H7 (cell line): ENCODE results near the gene SPSB4. TPM values are rescaled to one million over a fixed set of nuclear protein-coding genes. Genes with fewer than 3 reads are reported as not detected.

ENCODE experiments used
- DNase-seq: peaks from one replicate; pipeline ENCODE4 v3.0.0; 2012
- H3K27me3 ChIP-seq: 2 replicates; pipeline ENCODE4 v1.6.0; 2011; ENCODE audit warnings: mild to moderate bottlenecking, low read length; ENCODE audit not compliant: control insufficient read depth, insufficient read depth
- H3K36me3 ChIP-seq: replicated peaks from 2 replicates; pipeline ENCODE4 v1.5.1; 2011; ENCODE audit warnings: low read length; ENCODE audit not compliant: control insufficient read depth, insufficient read depth
- H3K4me3 ChIP-seq: 2 replicates; pipeline ENCODE4 v1.5.1; 2011; ENCODE audit warnings: low read depth, mild to moderate bottlenecking, control low read depth, low read length, moderate library complexity; ENCODE audit not compliant: insufficient read depth
- total RNA-seq: library from RNA; depleted of rRNA; stranded (reverse); fragments of >200 nt; shearing (Covaris generic); gene quantifications from 2 replicates; pipeline ENCODE4 v1.2.3, GENCODE V29; 2014

Gene SPSB4
- total RNA-seq, 1 experiment from 2014 or later, result 35.6 TPM

GRCh38 chr3:141150081-141150830 lies 99.1 kb downstream of the SPSB4 start:
- peak; percentile 50 for DNase-seq
- Histone ChIP-seq H3K4me3 (no peak overlapping the region), H3K36me3 (no peaks in the 10 kb centered on the region), H3K27me3 (no peaks in the 10 kb centered on the region)

GRCh38 chr3:141150931-141151330 lies 99.8 kb downstream of the SPSB4 start:
- no peaks in the 10 kb centered on the region for H3K36me3 ChIP-seq
- DNase-seq, result no peak
- no peak overlapping the region for H3K4me3 ChIP-seq
- H3K27me3 ChIP-seq, result no peaks in the 10 kb centered on the region

- Histone ChIP-seq H3K27me3 (no peaks in the 10 kb centered on the region), H3K36me3 (no peaks in the 10 kb centered on the region), H3K4me3 (no peak overlapping the region)
- DNase-seq, result no peak
Observed at GRCh38 chr3:141151439-141151838, 100.3 kb downstream of the SPSB4 start.

- no peak overlapping the region for H3K4me3 ChIP-seq
- H3K36me3 ChIP-seq, result no peaks in the 10 kb centered on the region
- no peak for DNase-seq
- no peaks in the 10 kb centered on the region for H3K27me3 ChIP-seq
Observed at GRCh38 chr3:141152130-141152529, 101.0 kb downstream of the SPSB4 start.

GRCh38 chr3:141152801-141153678 lies 101.9 kb downstream of the SPSB4 start:
- Histone ChIP-seq H3K36me3 (no peaks in the 10 kb centered on the region), H3K4me3 (no peak overlapping the region), H3K27me3 (no peaks in the 10 kb centered on the region)
- DNase-seq, result no peak

- H3K4me3 ChIP-seq, result no peak overlapping the region
- no peaks in the 10 kb centered on the region for H3K27me3 ChIP-seq
- DNase-seq, result no peak
- no peaks in the 10 kb centered on the region for H3K36me3 ChIP-seq
Observed at GRCh38 chr3:141153679-141153966, 102.5 kb downstream of the SPSB4 start.

- H3K36me3 ChIP-seq, result no peaks in the 10 kb centered on the region
- no peak for DNase-seq
- H3K27me3 ChIP-seq, result no peaks in the 10 kb centered on the region
Observed at GRCh38 chr3:141164852-141165251, 113.7 kb downstream of the SPSB4 start.

GRCh38 chr3:141167681-141168080 lies 116.5 kb downstream of the SPSB4 start:
- Histone ChIP-seq H3K36me3 (no peaks in the 10 kb centered on the region), H3K27me3 (no peaks in the 10 kb centered on the region), H3K4me3 (no peak overlapping the region)
- no peak for DNase-seq

More at GRCh38 chr3:141164852-141165251, 113.7 kb downstream of the SPSB4 start:
- no peak overlapping the region for H3K4me3 ChIP-seq

GRCh38 chr3:141170678-141171295 lies 119.6 kb downstream of the SPSB4 start:
- no peak overlapping the region for H3K4me3 ChIP-seq
- no peak for DNase-seq
- H3K36me3 ChIP-seq, result no peaks in the 10 kb centered on the region
- H3K27me3 ChIP-seq, result no peaks in the 10 kb centered on the region

GRCh38 chr3:141174674-141175073 lies 123.5 kb downstream of the SPSB4 start:
- DNase-seq, result no peak
- no peaks in the 10 kb centered on the region for H3K36me3 ChIP-seq
- H3K4me3 ChIP-seq, result no peak overlapping the region
- no peaks in the 10 kb centered on the region for H3K27me3 ChIP-seq

- H3K36me3 ChIP-seq, result no peaks in the 10 kb centered on the region
- DNase-seq, result no peak
- H3K4me3 ChIP-seq, result no peak overlapping the region
- H3K27me3 ChIP-seq, result no peaks in the 10 kb centered on the region; the same call in 1 of the 2 replicates
Observed at GRCh38 chr3:141176775-141177174, 125.6 kb downstream of the SPSB4 start.

- Histone ChIP-seq H3K27me3 (no peaks in the 10 kb centered on the region; the same call in 1 of the 2 replicates), H3K36me3 (no peaks in the 10 kb centered on the region), H3K4me3 (no peak overlapping the region)
- DNase-seq, result no peak
Observed at GRCh38 chr3:141178026-141178425, 126.9 kb downstream of the SPSB4 start.

- Histone ChIP-seq H3K27me3 (no peaks in the 10 kb centered on the region; the same call in 1 of the 2 replicates), H3K36me3 (no peaks in the 10 kb centered on the region), H3K4me3 (no peak overlapping the region)
- DNase-seq, result no peak
Observed at GRCh38 chr3:141178551-141178950, 127.4 kb downstream of the SPSB4 start.

GRCh38 chr3:141179983-141180382 lies 128.8 kb downstream of the SPSB4 start:
- Histone ChIP-seq H3K4me3 (no peak overlapping the region), H3K36me3 (no peaks in the 10 kb centered on the region), H3K27me3 (no peaks in the 10 kb centered on the region; the same call in 1 of the 2 replicates)
- no peak for DNase-seq

GRCh38 chr3:141181196-141181595 lies 130.0 kb downstream of the SPSB4 start:
- H3K36me3 ChIP-seq, result no peaks in the 10 kb centered on the region
- H3K4me3 ChIP-seq, result no peak overlapping the region
- no peak for DNase-seq
- no peaks in the 10 kb centered on the region; the same call in 1 of the 2 replicates for H3K27me3 ChIP-seq
